Umbilical cord (tissue), 2 donors: ENCODE measurements around the gene ZNF740. TPM values are rescaled to one million over a fixed set of nuclear protein-coding genes. Genes with fewer than 3 reads are reported as not detected.

ENCODE experiments used
- DNase-seq: peaks from one replicate; pipeline ENCODE4 v3.0.0-alpha.2; 2015; ENCODE audit warnings: low spot score
- total RNA-seq: library from RNA; depleted of rRNA; stranded (reverse); fragments of >200 nt; gene quantifications from one replicate; pipeline ENCODE4 v1.2.3, GENCODE V29; 2014; ENCODE audit warnings: low replicate concordance; ENCODE audit not compliant: insufficient read depth

ZNF740 gene
- total RNA-seq, 1 donor from 2014 or later: 14.9 TPM

- no peak for DNase-seq
These were observed 33.7 kb downstream of the ZNF740 start for GRCh38 chr12:53214221-53214620.

DNA sequence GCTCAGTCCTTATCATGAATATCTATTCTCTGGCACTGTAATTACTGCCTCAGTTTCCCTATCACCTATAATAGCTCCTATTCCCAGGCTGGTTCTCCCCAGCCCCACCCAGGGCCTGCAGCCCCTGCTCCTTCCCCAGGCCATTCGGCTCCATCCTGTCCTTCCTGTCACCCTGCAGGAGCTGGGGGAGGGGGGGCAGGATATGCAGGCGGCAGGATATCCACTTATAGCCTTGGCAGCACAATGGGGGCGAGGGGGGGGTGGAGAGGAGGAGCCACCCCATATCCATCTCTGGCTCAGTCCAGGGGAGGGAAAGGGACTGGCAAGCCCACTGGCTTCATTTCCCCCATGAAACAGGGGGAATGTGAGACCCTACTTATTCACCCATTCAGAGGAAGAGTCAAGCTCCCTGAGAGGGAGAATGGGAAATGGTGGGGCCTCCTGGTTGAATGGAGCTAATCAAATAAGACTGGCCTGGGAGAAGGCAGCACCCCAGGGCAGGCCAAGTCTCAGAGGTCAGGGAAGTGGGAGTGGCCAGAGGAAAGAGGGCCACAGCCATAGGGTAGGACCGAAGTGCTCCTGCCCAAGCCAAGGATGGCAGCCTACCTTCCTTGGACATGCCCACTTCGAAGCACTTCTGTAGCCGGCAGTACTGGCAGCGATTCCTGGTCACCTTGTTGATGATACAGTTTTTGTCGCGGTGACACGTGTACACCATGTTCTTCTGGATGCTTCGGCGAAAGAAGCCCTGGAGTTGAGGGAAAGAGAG is 34.3 kb downstream of the ZNF740 start:
- DNase-seq: no peak

DNA sequence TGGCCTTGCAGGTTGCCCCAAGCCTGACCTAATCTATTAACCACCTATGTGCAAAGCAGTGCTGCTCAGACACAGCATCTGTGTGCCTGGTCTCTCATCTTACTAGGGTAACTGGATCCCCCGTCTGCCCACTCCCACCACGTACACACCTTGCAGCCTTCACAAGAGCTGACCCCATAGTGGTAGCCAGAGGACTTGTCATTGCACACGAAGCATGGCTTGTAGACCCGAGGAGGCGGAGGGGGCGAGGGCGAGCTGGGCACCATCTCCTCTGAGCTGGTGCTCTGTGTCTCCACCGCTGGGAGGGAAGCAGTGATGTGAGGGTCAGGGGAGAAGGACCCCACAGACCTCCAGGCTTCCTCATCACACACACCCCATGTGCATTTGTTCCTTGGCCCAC is 35.0 kb downstream of the ZNF740 start:
- DNase-seq: no peak

GRCh38 chr12:53217051-53217930 is 36.8 kb downstream of the ZNF740 start:
- no peak for DNase-seq

GRCh38 chr12:53217931-53218307 is 37.4 kb downstream of the ZNF740 start:
- DNase-seq: no peak

DNA sequence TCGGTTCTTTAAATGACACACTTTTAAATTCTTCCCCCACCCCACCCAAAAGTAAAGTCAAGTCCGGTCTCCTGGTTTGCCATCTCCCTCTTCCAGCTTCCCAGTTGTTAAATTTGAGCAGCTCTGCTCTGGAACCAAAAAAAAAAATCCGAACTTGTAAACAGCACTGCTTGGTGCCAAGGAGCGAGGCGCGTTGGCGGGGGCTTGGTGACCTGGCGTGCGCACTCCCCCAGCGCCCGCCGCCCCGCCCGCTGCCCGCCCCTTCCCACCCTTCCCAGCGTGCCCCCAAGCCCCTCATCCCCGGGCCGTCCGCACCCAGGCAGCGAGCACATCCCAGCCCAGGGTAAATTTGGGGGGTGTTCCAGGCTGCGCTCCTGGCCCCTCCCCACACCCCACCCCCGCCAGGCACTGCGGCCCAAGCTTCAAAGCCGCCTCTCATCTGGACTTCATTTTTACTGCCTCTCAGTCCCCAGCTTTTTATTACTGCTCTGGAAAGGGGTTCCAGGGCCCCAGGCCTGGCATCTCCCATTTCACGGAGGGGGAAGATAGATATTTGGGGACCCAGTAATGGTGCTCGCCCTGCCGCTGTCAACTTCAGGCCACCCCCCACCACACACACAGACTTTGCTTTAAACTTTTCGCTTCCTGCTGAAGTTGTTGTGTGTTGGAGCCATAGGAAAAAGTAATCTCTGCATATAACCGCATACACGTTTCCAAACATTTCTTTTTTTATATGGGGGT is 38.2 kb downstream of the ZNF740 start:
- peak; percentile 64 for DNase-seq

DNA sequence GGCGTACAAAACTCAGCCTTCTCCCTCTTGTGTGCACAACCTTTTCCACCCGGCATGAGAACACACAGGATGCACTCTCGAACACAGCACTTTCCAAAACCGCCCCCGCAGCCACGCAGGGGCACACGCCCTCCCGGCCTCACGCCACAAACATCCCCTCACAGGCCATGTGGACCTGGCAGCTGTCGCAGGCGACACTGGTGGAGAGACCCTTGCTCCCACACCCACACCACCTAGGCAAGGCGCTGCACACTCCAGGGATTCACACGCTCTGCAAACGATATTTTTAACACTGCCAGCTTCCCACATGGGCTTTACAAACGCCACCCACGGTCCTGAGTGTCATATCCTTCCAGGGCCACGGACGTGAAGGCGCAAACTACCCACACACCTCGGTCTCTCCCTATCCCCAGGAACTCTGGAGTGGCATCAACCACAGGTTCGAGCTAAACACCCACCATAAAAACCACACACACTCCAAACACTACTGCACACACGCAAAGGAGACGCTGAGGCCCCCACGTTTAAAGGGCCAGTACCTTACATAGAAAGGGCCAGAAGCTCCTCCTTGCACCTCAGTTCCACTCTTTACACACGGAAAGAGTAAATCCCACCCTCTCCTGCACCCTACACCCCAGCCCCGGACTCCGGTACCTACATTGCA is 38.9 kb downstream of the ZNF740 start:
- peak; percentile 66 for DNase-seq

DNA sequence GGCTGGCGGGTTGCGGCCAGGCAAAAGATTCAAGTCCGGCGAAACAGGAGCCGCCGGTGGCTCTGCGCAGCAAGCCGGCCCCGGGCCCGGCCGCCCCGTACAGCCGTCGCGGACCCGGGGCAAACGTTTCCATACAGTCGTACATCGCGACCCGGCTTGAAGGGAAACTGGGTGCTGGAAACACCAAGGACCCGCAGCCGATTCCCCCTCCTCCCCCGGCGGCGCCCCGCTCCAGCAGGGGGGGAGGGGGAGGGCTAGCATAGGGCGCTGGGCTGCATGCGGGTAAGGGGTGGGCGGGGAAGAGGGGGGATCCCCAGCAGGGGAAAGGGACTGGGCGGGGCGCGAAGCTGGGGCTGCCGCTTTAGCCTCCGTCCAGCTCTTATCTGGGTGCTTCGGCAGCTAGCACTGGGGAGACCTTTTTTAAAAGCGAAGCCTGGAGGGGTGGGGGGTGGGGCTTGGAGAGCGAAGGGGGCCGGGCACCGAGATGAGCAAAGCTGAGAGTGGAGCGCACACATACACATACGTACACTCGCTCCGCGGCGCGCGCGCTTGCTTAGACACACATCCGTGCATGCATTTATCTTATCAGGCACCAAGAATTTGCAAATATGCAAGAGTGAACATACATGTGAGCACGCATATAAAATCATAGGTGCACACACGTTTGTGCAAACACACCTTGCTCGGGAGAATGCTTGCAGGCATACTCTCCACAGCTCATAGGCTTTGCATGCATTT is 39.6 kb downstream of the ZNF740 start:
- peak; percentile 94 for DNase-seq

DNA sequence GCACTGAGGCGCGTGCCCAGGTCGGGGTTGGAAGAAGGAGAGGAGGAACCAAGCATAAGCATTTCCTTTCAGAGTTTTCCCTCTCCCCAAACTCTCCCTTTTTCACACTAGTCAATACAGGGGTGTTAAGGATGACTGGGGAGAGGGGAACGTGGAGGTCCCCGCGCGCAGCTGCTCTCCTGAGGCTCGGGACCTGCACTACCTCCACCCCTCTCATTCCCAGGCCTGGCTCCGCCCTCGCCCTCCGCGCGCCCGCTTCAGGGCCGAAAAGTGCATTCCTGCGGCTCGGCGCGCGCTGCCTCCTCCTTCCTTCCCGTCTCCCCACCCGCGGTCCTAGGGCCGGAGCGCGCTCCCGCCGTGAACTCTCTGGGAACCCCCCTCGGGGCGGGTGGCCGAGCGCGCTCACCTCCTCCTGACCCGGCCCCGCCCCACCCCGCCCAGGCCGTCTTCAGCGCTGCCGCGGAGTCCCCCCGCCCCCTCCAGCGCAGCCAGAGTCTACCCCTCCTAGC is 40.2 kb downstream of the ZNF740 start:
- peak; percentile 96 for DNase-seq

- DNase-seq: peak; percentile 83
These were observed 40.9 kb downstream of the ZNF740 start for GRCh38 chr12:53221203-53222080.

- no peak for DNase-seq
These were observed 41.7 kb downstream of the ZNF740 start for GRCh38 chr12:53222170-53222721.

DNA sequence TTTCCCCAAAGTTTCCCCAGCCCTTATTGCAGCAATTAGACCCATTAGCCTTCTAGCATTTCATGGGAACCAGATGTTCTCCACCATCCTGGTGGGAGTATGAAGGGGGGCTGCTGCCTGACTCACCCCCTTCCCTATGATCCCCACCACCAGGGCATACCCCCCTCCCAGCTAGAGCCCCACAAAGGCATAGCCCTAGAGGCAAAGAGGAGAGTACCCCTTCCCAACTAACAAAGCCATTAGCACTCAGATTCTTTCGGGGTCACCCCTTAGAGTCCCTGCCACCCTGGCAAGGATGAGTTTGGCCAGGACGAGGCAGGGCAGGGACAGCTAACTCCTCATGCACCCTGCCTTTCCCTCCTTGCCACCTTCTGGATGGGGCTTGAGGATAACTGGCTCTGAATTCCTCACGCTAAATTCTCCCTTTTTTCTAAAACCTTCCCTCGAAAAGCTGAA is 42.3 kb downstream of the ZNF740 start:
- no peak for DNase-seq

GRCh38 chr12:53223389-53224060 is 43.0 kb downstream of the ZNF740 start:
- peak; percentile 89 for DNase-seq

GRCh38 chr12:53224061-53224896 is 43.8 kb downstream of the ZNF740 start:
- DNase-seq: peak; percentile 72

DNA sequence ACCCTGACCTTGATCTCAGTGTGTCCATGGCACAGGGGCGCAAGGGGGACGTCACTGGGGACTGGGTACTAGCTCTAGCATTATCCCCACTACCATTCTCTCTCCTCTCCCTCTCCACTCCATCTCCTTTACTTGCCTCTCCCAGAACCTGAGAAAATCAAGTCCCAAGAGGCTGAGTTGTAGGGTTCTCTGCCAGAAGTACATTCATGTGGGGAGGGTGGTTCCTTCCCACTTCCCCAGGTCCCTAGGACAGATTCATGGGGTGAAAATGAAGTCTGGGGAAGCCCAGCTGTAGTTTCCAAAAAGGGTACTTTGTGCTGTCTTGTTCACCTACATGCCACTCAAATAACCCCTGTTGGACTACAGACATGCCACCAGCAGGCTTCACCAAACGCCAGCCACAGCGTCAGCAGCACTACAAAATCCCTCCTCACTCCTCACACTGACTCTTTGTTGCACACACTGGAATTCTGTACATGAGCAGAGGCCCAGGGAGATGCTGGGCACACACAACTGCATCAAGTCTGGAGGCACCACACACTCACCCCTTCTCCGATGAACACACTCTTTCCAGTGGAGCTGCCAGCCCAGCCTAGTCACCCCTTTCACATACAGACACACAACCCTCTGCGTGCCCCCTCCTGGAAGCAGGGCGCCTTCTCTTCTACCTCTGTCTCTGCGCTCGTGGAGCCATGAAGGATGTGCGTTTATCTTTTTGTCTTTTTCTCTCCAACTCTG is 44.5 kb downstream of the ZNF740 start:
- peak; percentile 69 for DNase-seq

DNA sequence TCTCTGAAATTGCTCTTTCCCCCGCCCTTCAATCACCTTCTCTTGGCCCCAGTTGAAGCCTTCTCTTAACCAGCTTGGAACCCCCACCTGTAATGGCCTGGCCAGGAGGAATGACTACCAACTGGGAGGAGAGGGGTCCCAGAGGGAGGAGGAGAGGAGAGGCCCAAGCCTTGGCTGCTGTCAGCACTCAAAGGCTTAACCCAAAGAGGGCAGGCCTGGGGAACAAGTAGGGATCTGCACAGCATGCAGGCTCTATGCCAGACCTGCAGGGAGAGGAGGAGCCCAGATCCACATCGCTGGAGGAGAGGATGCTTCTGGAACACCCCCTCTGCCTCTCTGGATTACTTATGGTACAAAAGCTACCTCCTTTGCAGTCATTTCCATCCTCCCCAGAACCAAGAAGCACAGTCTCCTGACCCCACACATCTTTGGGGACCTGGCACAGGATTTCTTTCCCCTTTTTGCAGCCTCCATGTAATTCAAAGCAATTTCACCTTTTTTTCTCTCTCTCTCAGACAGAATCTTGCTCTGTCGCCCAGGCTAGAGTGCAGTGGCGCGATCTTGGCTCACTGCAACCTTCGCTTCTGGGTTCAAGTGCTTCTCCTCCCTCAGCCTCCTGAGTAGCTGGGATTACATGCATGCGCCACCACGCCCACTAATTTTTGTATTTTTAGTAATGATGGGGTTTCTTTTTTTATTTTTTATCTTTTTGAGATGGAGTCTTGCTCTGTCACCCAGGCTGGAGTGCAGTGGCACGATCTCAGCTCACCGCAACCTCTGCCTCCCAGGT is 45.3 kb downstream of the ZNF740 start:
- DNase-seq: peak; percentile 92
